OCI-LY7 (cell line): ENCODE data around the gene ATF7. TPM values are rescaled to one million over a fixed set of nuclear protein-coding genes. Genes with fewer than 3 reads are reported as not detected.
A peak's percentile ranks its signal among the peaks of the same experiment; 100 is the strongest.

ENCODE experiments used
- BruUV-seq: library from RNA; stranded (reverse); fragments of 400-500 nt; replicated peaks from 2 replicates; lab custom pipeline; 2021; lab: Mats Ljungman, UMichigan
- CTCF ChIA-PET: fragments of 300-600 bp; sonication (Branson Sonifier 250); formaldehyde crosslinking; loops from one replicate; lab custom pipeline; 2022; ENCODE audit warnings: antibody characterized with exemption; ENCODE audit not compliant: unreplicated experiment; lab: Charles Lee
- POLR2A ChIA-PET: fragments of 300-600 bp; sonication (Branson Sonifier 250); formaldehyde crosslinking; loops from one replicate; lab custom pipeline; 2022; ENCODE audit warnings: antibody characterized with exemption; lab: Charles Lee
- DNase-seq: peaks from one replicate; pipeline ENCODE4 v3.0.0-alpha.2; 2015; ENCODE audit warnings: low spot score
- H2AFZ ChIP-seq: fragments of 200-600 bp; sonication (generic), shearing (Covaris generic); 2 replicates; pipeline ENCODE4 v1.6.1; 2014; ENCODE audit warnings: mild to moderate bottlenecking, antibody characterized with exemption, low read length, moderate library complexity
- H3K27ac ChIP-seq: fragments of 200-600 bp; sonication (generic); 2 replicates; pipeline ENCODE4 v1.5.1; 2014; ENCODE audit warnings: mixed run types, low read depth, mild to moderate bottlenecking, moderate library complexity, low read length, inconsistent platforms; ENCODE audit not compliant: poor library complexity, severe bottlenecking
- H3K36me3 ChIP-seq: fragments of 200-600 bp; sonication (generic); 2 replicates; pipeline ENCODE4 v1.6.1; 2014; ENCODE audit warnings: mild to moderate bottlenecking, antibody characterized with exemption, low read length, moderate library complexity, mixed read lengths; ENCODE audit not compliant: insufficient read depth
- H3K4me1 ChIP-seq: fragments of 200-600 bp; sonication (generic); 2 replicates; pipeline ENCODE4 v1.5.1; 2014; ENCODE audit warnings: mild to moderate bottlenecking, low read length; ENCODE audit not compliant: insufficient read depth, poor library complexity, severe bottlenecking
- H3K4me2 ChIP-seq: fragments of 200-600 bp; sonication (generic); 2 replicates; pipeline ENCODE4 v1.6.1; 2014; ENCODE audit warnings: mild to moderate bottlenecking, low read length
- H3K4me3 ChIP-seq: fragments of 200-600 bp; sonication (generic); 2 replicates; pipeline ENCODE4 v1.5.1; 2014; ENCODE audit warnings: mild to moderate bottlenecking, low read depth, low read length; ENCODE audit not compliant: poor library complexity, severe bottlenecking
- H3K79me2 ChIP-seq: fragments of 200-600 bp; sonication (generic); 2 replicates; pipeline ENCODE4 v1.6.1; 2016; ENCODE audit warnings: low read depth, mild to moderate bottlenecking, low read length, moderate library complexity, mixed read lengths; ENCODE audit not compliant: insufficient read depth
- H3K9me2 ChIP-seq: fragments of 200-600 bp; sonication (generic); 2 replicates; pipeline ENCODE4 v1.6.1; 2016; ENCODE audit warnings: mild to moderate bottlenecking, low read length, mixed read lengths; ENCODE audit not compliant: insufficient read depth
- H3K9me3 ChIP-seq: fragments of 200-600 bp; sonication (generic); 2 replicates; pipeline ENCODE4 v1.6.1; 2014; ENCODE audit warnings: mild to moderate bottlenecking, mixed run types, low read length, mixed read lengths
- H4K20me1 ChIP-seq: fragments of 200-600 bp; sonication (generic); 2 replicates; pipeline ENCODE4 v1.6.1; 2014; ENCODE audit warnings: mild to moderate bottlenecking, antibody characterized with exemption, low read length, moderate library complexity, mixed read lengths; ENCODE audit not compliant: insufficient read depth
- CTCF ChIP-seq: fragments of 200-600 bp; sonication (generic); conservative IDR thresholded peaks from 2 replicates; pipeline ENCODE4 v1.5.1; 2014; ENCODE audit warnings: mild to moderate bottlenecking, antibody characterized with exemption, low read length, moderate library complexity, mixed read lengths
- EZH2phosphoT487 ChIP-seq: fragments of 200-600 bp; sonication (generic); IDR thresholded peaks from 2 replicates; pipeline ENCODE4 v1.6.1; 2018; ENCODE audit warnings: low read depth, borderline replicate concordance, mild to moderate bottlenecking, mixed run types, antibody characterized with exemption, low read length, moderate library complexity, mixed read lengths
- intact Hi-C: fragments of 100-400 bp; cut with micrococcal nuclease; formaldehyde crosslinking; loops from one replicate; pipeline ENCODE4 v1.10.0; 2022; ENCODE audit not compliant: unreplicated experiment
- total RNA-seq, 2 experiments: library from RNA; depleted of rRNA in 1 of 2; stranded (reverse); fragments of >200 nt in 1 of 2; shearing (Covaris generic) in 1 of 2; gene quantifications; 2 replicates each; pipeline ENCODE4 v1.2.3, GENCODE V29; 2014 to 2022

The ATF7 gene
- total RNA-seq, 2 experiments from 2014 or later: 6.8 to 23.2 TPM

GRCh38 chr12:53510181-53510812, 115.9 kb downstream of the ATF7 start:
- intact Hi-C loops: no loop called here
- no peak for DNase-seq
- no peaks in the 10 kb centered on the region for H3K9me3 ChIP-seq
- no peak overlapping the region for H3K4me3 ChIP-seq
- no peaks in the 10 kb centered on the region for H3K9me2 ChIP-seq
- no peak overlapping the region for H2AFZ ChIP-seq
- ChIA-PET POLR2A (interaction anchor here (0.6 to 1.0 kb wide), 2 partner anchors 9 to 295 kb away, joined by 4 read pairs; partner anchors contain the start of gene TARBP2), CTCF (no interaction called here)
- no peak overlapping the region for H3K4me2 ChIP-seq
- no peak overlapping the region for H3K27ac ChIP-seq
- no TSS peak for BruUV-seq
- H4K20me1 ChIP-seq: no peaks in the 10 kb centered on the region
- no peaks in the 10 kb centered on the region for H3K79me2 ChIP-seq
- no peak for TF ChIP-seq EZH2phosphoT487
- no peak for TF ChIP-seq CTCF
- H3K36me3 ChIP-seq: peaks cover 9% of the 10 kb centered on the region; the same call in 1 of the 2 replicates
- peaks cover 7% of the 10 kb centered on the region for H3K4me1 ChIP-seq

GRCh38 chr12:53508534-53509170, 117.5 kb downstream of the ATF7 start:
- ChIA-PET CTCF (interaction anchor here (0.6 to 2.2 kb wide), 8 partner anchors 14 to 220 kb away, joined by 3 to 7 read pairs (median 4); partner anchors contain the start of gene PFDN5), POLR2A (interaction anchor here (0.6 to 1.2 kb wide), 4 partner anchors 8 to 118 kb away, joined by 3 to 7 read pairs (median 3); no protein-coding TSS in a partner anchor)
- Histone ChIP-seq H3K4me1 (peaks cover 7% of the 10 kb centered on the region), H3K9me2 (no peaks in the 10 kb centered on the region), H3K9me3 (no peaks in the 10 kb centered on the region), H3K4me2 (peak overlapping the region; percentile 30; the same call in 1 of the 2 replicates), H3K79me2 (no peaks in the 10 kb centered on the region), H3K36me3 (peaks cover 21% of the 10 kb centered on the region; the same call in 1 of the 2 replicates), H3K4me3 (no peak overlapping the region), H3K27ac (no peak overlapping the region), H4K20me1 (no peaks in the 10 kb centered on the region), H2AFZ (no peak overlapping the region)
- BruUV-seq: no TSS peak
- intact Hi-C loops: loop anchor here (1.0 to 10.0 kb wide), 4 partner anchors 86 to 304 kb away; partner anchors contain the start of genes AMHR2 and ITGB7
- DNase-seq: peak; percentile 88
- no peak for TF ChIP-seq EZH2phosphoT487
- peak; percentile 92 for TF ChIP-seq CTCF
